ENCODE results near the gene PTS. TPM values are rescaled to one million over a fixed set of nuclear protein-coding genes. Genes with fewer than 3 reads are reported as not detected.
"Not testable (repeated sequence)": the region's sequence is repeated elsewhere in the genome, so short reads cannot be mapped to it uniquely, and the experiment has no call there.

The PTS gene
- total RNA-seq, 2 donors from 2014 or later: 24.4 to 28.7 TPM

DNA sequence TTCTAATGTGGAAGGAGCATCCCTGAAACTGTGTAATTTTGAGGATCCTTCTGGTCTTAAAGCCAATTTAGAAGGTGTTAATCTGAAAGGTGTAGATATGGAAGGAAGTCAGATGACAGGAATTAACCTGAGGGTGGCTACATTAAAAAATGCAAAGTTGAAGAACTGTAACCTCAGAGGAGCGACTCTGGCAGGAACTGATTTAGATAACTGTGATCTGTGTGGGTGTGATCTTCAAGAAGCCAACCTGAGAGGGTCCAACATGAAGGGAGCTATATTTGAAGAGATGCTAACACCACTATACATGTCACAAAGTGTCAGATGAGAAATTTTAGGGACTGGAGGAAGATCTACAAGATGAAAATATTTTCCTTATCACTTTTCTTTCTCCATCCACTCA, 43.4 kb upstream of the PTS start:
- TF ChIP-seq POLR2A (IDR thresholded peaks at IDR 0.05) (no peak), POLR2AphosphoS5 (IDR thresholded peaks at IDR 0.05) (no peak)
- TF ChIP-seq, protein P1, sequence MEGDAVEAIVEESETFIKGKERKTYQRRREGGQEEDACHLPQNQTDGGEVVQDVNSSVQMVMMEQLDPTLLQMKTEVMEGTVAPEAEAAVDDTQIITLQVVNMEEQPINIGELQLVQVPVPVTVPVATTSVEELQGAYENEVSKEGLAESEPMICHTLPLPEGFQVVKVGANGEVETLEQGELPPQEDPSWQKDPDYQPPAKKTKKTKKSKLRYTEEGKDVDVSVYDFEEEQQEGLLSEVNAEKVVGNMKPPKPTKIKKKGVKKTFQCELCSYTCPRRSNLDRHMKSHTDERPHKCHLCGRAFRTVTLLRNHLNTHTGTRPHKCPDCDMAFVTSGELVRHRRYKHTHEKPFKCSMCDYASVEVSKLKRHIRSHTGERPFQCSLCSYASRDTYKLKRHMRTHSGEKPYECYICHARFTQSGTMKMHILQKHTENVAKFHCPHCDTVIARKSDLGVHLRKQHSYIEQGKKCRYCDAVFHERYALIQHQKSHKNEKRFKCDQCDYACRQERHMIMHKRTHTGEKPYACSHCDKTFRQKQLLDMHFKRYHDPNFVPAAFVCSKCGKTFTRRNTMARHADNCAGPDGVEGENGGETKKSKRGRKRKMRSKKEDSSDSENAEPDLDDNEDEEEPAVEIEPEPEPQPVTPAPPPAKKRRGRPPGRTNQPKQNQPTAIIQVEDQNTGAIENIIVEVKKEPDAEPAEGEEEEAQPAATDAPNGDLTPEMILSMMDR (IDR thresholded peaks at IDR 0.05): no peak
- Histone ChIP-seq H3K36me3 (no peaks in the 10 kb centered on the region), H3K9me3 (no peaks in the 10 kb centered on the region), H3K27me3 (replicated peaks; ENCODE audit: insufficient read depth) (no peaks in the 10 kb centered on the region), H3K4me1 (replicated peaks) (no peaks in the 10 kb centered on the region), H3K27ac (no peak overlapping the region), H3K4me3 (no peak overlapping the region)
- intact Hi-C loops (cut with DNase I): no loop called here
- 68% methylated on average over 1 of the region's 1 CpG for WGBS
- no peak for DNase-seq (ENCODE audit: low spot score)

DNA sequence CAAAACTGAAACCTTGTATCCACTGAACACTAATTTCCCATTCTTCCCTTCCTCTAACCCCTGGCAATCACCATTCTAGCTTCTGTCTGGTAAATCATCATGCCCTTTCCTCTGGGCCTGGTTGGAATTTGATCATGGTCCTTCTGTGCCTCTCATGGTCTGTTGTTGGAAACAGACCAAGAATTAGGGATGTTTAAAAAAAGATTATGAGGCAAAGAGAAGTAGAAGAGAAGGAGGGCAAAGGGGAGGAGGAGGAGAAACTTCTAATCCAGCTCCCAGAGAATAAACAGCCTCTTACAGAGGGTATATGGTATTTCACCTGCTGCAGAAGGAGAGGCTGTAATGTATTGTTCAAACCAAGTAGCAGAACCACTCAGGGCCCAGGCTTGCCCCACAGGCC, 40.3 kb upstream of the PTS start:
- TF ChIP-seq POLR2AphosphoS5 (IDR thresholded peaks at IDR 0.05) (no peak), POLR2A (IDR thresholded peaks at IDR 0.05) (no peak)
- TF ChIP-seq, protein P1 (IDR thresholded peaks at IDR 0.05): no peak
- no peaks in the 10 kb centered on the region for H3K4me1 ChIP-seq (replicated peaks)

DNA sequence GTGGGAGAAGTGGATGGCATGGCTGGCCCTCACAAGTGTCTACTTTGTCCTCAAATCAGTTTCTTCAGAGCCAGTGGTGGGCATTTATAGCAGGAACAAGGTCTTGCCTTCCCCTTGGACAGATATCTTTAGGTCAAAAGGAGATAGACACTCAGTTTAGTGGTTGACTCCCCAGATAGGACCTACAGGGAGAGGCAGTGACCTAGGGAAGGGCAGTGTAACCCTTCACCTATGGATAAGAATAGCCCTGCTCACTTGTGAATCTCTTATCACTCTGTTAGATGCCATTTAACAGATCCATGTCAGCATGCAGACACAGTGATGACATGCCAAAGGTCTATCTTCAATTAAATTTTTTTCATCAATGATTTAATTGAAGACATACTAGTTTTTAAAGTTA, 39.9 kb upstream of the PTS start:
- Histone ChIP-seq H3K4me1 (replicated peaks) (no peaks in the 10 kb centered on the region), H3K4me3 (no peak overlapping the region), H3K27me3 (replicated peaks; ENCODE audit: insufficient read depth) (no peaks in the 10 kb centered on the region), H3K27ac (no peak overlapping the region), H3K36me3 (no peaks in the 10 kb centered on the region), H3K9me3 (no peaks in the 10 kb centered on the region)
- TF ChIP-seq POLR2A (IDR thresholded peaks at IDR 0.05) (no peak), POLR2AphosphoS5 (IDR thresholded peaks at IDR 0.05) (no peak)
- TF ChIP-seq, protein P1 (IDR thresholded peaks at IDR 0.05): no peak
- intact Hi-C loops (cut with DNase I): no loop called here
- no peak for DNase-seq (ENCODE audit: low spot score)

More for the DNA sequence above, 40.3 kb upstream of the PTS start:
- Histone ChIP-seq H3K4me3 (no peak overlapping the region), H3K36me3 (no peaks in the 10 kb centered on the region), H3K27me3 (replicated peaks; ENCODE audit: insufficient read depth) (no peaks in the 10 kb centered on the region), H3K27ac (no peak overlapping the region), H3K9me3 (no peaks in the 10 kb centered on the region)
- intact Hi-C loops (cut with DNase I): no loop called here
- DNase-seq (ENCODE audit: low spot score): no peak

DNA sequence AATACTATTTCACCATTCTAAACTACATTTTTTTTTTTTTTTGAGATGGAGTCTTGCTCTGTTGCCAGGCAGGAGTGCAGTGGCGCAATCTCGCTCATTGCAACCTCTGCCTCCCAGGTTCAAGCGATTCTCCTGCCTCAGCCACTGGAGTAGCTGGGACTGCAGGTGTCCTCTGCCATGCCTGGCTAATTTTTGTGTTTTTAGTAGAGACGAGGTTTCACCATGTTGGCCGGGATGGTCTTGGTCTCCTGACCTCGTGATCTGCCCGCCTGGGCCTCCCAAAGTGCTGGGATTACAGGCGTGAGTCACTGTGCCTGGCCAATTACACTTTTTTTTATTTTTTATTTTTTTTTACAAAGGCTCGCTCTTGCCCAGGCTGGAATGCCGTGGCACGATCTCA, 31.1 kb upstream of the PTS start:
- H3K27ac ChIP-seq; H3K4me3 ChIP-seq; DNase-seq (ENCODE audit: low spot score); H3K9me3 ChIP-seq; H3K36me3 ChIP-seq; H3K4me1 ChIP-seq (replicated peaks); intact Hi-C loops (cut with DNase I); H3K27me3 ChIP-seq (replicated peaks; ENCODE audit: insufficient read depth): not testable (repeated sequence)
- 78% methylated on average over 11 of the region's 11 CpGs for WGBS

DNA sequence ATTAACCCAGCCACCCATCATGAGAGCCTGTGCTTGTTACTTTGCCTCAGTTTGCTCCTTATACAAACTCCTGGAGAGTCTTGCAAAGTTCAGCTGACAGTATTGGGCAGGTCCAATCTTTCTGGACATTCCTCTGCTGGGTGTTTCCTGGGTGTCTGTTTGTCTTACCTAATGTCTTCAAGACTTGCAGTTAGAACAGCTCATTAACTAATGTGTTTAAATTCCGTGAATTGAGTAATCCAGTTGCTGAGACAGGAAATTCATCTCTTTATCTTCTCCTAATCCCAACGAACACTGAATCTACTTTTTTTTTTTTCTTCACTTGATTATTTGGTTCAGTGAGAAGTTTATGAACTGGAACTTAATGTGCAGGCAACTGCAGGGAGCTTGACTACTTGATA, 30.3 kb upstream of the PTS start:
- H3K9me3 ChIP-seq: no peaks in the 10 kb centered on the region
- 50% methylated on average over 2 of the region's 2 CpGs for WGBS
- no peaks in the 10 kb centered on the region for H3K36me3 ChIP-seq
- H3K4me1 ChIP-seq (replicated peaks): no peaks in the 10 kb centered on the region
- TF ChIP-seq, protein P1 (IDR thresholded peaks at IDR 0.05): no peak
- no peak for TF ChIP-seq POLR2AphosphoS5 (IDR thresholded peaks at IDR 0.05)
- no peak for TF ChIP-seq POLR2A (IDR thresholded peaks at IDR 0.05)
- intact Hi-C loops (cut with DNase I): no loop called here
- no peak overlapping the region for H3K4me3 ChIP-seq
- no peak for DNase-seq (ENCODE audit: low spot score)
- H3K27me3 ChIP-seq (replicated peaks; ENCODE audit: insufficient read depth): no peaks in the 10 kb centered on the region
- no peak overlapping the region for H3K27ac ChIP-seq

Data from prostate gland (tissue), 2 donors.